PC-9 (cell line): ENCODE results near the gene KAT6B.

ENCODE experiments used
- EZH2 ChIP-seq: fragments of 200-600 bp; sonication (generic); IDR thresholded peaks from 2 replicates; pipeline ENCODE4 v1.8.0; 2017; ENCODE audit warnings: antibody characterized with exemption, low read depth
- TF ChIP-seq, protein P1 (sequence below): fragments of 200-600 bp; sonication (generic); conservative IDR thresholded peaks from 2 replicates; pipeline ENCODE4 v1.6.1; 2017; ENCODE audit warnings: mixed run types, antibody characterized with exemption, mild to moderate bottlenecking, moderate library complexity

DNA sequence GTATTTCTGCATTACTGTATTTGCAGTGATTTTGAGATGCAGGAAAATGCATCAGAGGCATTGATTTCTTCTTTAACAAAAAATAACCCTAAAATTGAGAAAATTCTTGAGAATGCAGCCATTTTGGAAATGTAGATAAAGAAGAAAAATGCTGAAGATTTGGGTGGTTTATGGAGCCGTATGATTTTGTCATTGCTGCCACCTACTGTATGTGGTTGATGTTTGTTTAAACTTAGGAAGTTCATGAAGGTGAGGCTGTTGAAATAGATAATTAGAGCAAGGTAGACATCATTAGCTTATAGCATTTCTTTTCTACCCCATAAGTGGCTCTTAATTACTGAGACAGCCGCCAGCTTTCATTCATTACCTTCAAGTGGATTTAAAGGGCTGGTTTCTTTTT is 193.0 kb downstream of the KAT6B start:
- TF ChIP-seq, protein P1, sequence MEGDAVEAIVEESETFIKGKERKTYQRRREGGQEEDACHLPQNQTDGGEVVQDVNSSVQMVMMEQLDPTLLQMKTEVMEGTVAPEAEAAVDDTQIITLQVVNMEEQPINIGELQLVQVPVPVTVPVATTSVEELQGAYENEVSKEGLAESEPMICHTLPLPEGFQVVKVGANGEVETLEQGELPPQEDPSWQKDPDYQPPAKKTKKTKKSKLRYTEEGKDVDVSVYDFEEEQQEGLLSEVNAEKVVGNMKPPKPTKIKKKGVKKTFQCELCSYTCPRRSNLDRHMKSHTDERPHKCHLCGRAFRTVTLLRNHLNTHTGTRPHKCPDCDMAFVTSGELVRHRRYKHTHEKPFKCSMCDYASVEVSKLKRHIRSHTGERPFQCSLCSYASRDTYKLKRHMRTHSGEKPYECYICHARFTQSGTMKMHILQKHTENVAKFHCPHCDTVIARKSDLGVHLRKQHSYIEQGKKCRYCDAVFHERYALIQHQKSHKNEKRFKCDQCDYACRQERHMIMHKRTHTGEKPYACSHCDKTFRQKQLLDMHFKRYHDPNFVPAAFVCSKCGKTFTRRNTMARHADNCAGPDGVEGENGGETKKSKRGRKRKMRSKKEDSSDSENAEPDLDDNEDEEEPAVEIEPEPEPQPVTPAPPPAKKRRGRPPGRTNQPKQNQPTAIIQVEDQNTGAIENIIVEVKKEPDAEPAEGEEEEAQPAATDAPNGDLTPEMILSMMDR = peak; percentile 64
- TF ChIP-seq EZH2 = no peak
